Transverse colon (tissue), 4 donors: ENCODE results near the gene DUOXA1.

ENCODE experiments used
- EP300 ChIP-seq: sonication (generic); formaldehyde crosslinking; IDR thresholded peaks from one replicate; pipeline ENCODE4 v1.6.1; 2017; ENCODE audit warnings: antibody characterized with exemption, low read depth
- POLR2A ChIP-seq: fragments of 450-650 bp; IDR thresholded peaks from one replicate; pipeline ENCODE4 v1.6.1; 2016; ENCODE audit warnings: antibody characterized with exemption, mild to moderate bottlenecking, moderate library complexity
- POLR2AphosphoS5 ChIP-seq, 3 donors: sonication (generic); formaldehyde crosslinking; IDR thresholded peaks; one replicate each; pipeline ENCODE4 v1.6.1; 2016; ENCODE audit warnings: antibody characterized with exemption in 3 of 3
- TF ChIP-seq, protein P1 (sequence below), 5 experiments: fragments of 200-600 bp in 3 of 5; fragments of 450-650 bp in 2 of 5; sonication (generic) in 3 of 5; IDR thresholded peaks; 1 replicate in 2 of 5; 2 replicates in 3 of 5; pipeline ENCODE4 v1.5.1; 2016 to 2017; ENCODE audit warnings: antibody characterized with exemption in 5 of 5, inconsistent platforms in 3 of 5, mild to moderate bottlenecking in 2 of 5, moderate library complexity in 1 of 5

DNA sequence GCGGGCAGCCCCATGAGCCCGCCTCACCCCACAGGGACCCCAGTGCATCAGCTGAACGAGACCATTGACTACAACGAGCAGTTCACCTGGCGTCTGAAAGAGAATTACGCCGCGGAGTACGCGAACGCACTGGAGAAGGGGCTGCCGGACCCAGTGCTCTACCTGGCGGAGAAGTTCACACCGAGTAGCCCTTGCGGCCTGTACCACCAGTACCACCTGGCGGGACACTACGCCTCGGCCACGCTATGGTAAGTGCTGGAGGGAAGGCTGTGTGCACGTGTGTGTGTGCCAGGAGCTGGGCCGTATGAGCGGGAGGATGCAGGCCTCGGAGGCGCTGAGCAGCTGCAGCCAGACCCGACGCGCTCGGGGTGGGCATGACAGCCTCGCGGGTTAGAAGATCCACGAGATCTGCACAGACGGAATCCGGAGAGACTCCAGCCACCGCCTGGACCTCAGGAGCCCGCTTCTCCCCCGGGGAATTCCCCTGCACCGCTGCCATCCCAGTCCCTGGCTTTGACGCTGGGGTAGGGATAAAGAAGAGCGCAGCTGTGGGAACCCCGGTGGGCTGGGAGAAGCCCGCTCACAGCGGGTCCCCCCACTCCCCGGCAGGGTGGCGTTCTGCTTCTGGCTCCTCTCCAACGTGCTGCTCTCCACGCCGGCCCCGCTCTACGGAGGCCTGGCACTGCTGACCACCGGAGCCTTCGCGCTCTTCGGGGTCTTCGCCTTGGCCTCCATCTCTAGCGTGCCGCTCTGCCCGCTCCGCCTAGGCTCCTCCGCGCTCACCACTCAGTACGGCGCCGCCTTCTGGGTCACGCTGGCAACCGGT is 13.0 kb downstream of the DUOXA1 start:
- TF ChIP-seq POLR2A: no peak
- TF ChIP-seq, protein P1, sequence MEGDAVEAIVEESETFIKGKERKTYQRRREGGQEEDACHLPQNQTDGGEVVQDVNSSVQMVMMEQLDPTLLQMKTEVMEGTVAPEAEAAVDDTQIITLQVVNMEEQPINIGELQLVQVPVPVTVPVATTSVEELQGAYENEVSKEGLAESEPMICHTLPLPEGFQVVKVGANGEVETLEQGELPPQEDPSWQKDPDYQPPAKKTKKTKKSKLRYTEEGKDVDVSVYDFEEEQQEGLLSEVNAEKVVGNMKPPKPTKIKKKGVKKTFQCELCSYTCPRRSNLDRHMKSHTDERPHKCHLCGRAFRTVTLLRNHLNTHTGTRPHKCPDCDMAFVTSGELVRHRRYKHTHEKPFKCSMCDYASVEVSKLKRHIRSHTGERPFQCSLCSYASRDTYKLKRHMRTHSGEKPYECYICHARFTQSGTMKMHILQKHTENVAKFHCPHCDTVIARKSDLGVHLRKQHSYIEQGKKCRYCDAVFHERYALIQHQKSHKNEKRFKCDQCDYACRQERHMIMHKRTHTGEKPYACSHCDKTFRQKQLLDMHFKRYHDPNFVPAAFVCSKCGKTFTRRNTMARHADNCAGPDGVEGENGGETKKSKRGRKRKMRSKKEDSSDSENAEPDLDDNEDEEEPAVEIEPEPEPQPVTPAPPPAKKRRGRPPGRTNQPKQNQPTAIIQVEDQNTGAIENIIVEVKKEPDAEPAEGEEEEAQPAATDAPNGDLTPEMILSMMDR (IDR thresholded peaks at IDR 0.05): no peak
- no peak for TF ChIP-seq POLR2AphosphoS5 (IDR thresholded peaks at IDR 0.05)
- no peak for TF ChIP-seq EP300
